Right lung (tissue), 5 donors: ENCODE measurements around the gene SCAF1. TPM values are rescaled to one million over a fixed set of nuclear protein-coding genes. Genes with fewer than 3 reads are reported as not detected.

Experiments used
- DNase-seq, 2 donors: peaks; one replicate each; pipeline ENCODE4 v3.0.0-alpha.2; 2013
- polyA plus RNA-seq, 5 donors: library from polyadenylated mRNA; unstranded; fragments of 120-200 nt; gene quantifications; one replicate each; pipeline versions ENCODE4 v1.2.1 to v1.2.3, GENCODE V29; 2013; ENCODE audit warnings: inconsistent platforms in 1 of 5, low replicate concordance in 1 of 5; ENCODE audit not compliant: insufficient read length in 5 of 5, insufficient read depth in 1 of 5

SCAF1 gene
- polyA plus RNA-seq, 5 donors: 18.4 to 45.0 (median 31.3) TPM

GRCh38 chr19:49662011-49662410 lies 20.0 kb downstream of the SCAF1 start:
- no peak for DNase-seq

- DNase-seq: no peak
Observed at GRCh38 chr19:49663224-49663623, 21.2 kb downstream of the SCAF1 start.

- peak; percentile 68 to 76 for DNase-seq
Observed at GRCh38 chr19:49664171-49665035, 22.4 kb downstream of the SCAF1 start.

DNA sequence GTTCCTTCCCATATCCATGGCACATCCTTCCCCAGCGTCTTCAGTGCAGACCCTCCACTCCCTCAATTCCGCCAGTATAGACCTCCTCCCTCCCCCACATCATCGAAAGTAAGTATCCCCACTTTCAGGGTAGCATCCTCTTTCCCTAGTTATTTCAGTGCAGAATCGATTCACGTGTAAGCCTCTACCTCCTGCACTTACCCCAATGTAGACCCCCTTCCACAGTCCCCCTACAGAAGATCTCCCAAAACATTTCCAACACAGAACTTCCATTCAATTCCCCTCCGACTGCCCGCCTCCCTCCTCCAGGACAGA lies 23.0 kb downstream of the SCAF1 start:
- DNase-seq: no peak

DNA sequence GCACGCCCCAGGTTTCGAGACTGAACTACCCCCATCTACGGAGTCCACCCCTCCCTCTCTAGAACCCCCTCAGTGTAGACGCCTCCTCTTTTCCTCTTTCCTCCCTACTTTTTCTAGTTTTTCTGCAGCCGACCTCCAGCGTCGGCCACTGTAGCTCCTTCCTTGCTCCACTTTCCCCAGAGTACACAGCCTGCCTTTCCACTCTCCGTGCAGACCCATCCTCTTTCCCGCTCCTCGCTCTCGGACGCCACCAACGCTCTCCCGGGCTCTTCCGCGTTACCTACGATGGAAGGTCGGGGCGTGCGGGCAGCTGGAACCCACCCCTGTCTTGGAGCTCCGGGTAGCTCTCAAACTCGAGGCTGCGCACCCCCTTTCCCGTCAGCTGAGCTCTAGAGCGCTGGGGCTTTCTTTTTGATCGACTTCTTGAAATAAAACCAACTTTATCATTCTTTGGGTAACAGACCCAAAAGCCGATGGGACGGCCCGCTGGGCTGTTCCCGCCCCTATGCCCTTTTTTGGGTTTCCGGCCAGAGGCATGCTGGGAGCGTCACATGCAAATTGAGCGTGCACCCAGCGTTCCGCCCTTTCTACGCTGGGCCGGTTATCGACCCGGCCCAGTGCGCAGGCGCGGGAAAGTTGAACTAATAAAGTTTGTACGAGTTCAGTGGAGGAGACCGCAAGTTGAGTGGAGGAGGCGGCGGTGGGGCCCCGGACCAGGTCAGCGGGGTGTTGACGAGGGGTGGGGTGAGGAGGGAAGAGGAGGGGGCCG lies 23.5 kb downstream of the SCAF1 start, which contains the start of the genes BCL2L12 and IRF3:
TSS of gene BCL2L12 (plus strand) at position 583 of the 769 bp plus-strand sequence. CDS start 760 bp downstream, outside the sequence.
TSS of gene IRF3 (minus strand) at position 507 of the 769 bp plus-strand sequence. CDS start 1,019 bp downstream, outside the sequence.
- peak; percentile 94 to 97 for DNase-seq

- DNase-seq: no peak
Observed at GRCh38 chr19:49666120-49666444, 24.1 kb downstream of the SCAF1 start.

- DNase-seq: no peak
Observed at GRCh38 chr19:49667473-49667872, 25.5 kb downstream of the SCAF1 start.

DNA sequence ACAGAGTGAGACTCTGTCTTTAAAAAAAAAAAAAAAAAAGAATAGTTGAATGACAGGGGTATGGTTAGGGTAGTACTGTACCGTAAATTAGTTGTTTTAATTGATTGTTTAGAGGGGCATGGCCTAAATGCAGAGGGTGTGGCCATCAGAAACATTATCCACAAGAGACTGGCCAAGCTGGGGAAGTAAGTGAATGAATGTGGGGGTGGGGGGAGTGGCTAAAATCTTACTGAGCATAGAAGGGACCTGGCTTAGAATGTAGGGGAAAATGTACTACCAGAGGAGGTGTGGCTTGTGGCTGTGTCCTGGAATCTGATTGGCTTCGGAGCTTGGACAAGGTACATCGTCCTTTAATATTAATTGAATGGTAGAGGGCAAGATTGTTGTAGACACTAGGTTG lies 27.5 kb downstream of the SCAF1 start:
- DNase-seq: no peak

- DNase-seq: no peak
Observed at GRCh38 chr19:49672131-49672919, 30.3 kb downstream of the SCAF1 start.

- no peak for DNase-seq
Observed at GRCh38 chr19:49676136-49676783, 34.3 kb downstream of the SCAF1 start.

DNA sequence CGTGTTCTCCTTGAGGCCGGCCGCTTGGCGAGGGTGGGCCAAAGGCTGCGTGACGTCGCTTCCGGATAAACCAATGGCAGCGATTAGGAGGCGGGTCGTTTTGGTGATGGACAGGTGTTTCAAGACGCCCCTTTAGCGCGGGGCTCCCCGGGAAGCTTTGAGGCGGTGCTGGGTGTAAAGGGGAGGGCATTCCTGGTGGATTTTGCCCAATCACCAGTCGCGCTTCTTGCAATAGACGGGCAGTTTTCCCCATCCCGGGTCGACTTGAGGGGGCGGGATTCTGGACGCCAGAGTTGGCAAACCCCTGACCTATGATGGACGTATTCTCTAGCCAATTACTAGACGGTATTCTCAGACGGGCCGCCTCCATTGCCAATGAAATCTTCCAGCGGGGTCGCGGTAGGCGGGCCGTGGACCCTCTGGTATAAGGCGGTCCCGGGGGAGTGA lies 34.8 kb downstream of the SCAF1 start:
- peak; percentile 100 for DNase-seq

- no peak for DNase-seq
Observed at GRCh38 chr19:49677231-49677900, 35.4 kb downstream of the SCAF1 start, which contains the start of gene PRMT1. TSS of gene PRMT1 (plus strand) at chr19:49677271. CDS start at chr19:49677281, 10 bp downstream.

DNA sequence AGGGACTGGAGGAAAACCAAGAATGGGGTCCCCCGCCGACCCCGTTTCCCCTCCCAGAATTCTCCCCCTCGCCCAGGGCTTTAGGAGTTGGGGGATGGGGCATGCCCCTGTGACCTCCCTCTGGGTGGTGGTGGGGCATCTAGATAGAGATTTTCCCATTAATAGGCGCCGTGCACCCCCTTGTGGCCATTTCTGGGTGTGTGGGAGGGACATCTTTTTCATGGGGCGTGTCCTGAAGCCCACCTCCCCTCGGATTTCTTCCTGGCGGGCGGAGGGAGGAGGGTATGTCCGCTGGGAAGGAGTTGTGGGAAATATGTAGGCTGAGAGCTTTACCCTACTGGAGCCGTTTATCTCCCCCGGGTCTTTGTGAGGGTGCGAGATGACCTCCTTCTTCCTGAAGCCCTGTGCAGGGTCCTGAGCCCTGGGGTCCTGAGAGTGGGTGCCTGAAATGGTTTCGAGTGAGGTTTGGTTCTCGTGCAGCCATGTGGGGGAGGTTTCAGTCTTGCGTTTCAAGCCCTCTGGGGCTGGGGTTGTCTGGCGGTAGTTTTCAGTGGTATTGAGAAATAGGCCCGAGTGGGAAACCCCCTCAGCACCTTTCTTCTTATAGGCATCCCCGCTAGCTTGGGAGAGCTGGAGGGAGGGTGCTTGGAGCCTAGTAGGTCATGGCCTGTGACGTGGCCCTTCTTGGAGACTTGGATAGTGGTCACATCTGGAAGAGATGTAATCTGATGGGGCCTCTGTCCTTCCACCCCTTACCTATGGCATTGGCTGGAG lies 36.1 kb downstream of the SCAF1 start:
- peak; percentile 76 to 80 for DNase-seq

- no peak for DNase-seq
Observed at GRCh38 chr19:49678985-49679770, 37.2 kb downstream of the SCAF1 start.

DNA sequence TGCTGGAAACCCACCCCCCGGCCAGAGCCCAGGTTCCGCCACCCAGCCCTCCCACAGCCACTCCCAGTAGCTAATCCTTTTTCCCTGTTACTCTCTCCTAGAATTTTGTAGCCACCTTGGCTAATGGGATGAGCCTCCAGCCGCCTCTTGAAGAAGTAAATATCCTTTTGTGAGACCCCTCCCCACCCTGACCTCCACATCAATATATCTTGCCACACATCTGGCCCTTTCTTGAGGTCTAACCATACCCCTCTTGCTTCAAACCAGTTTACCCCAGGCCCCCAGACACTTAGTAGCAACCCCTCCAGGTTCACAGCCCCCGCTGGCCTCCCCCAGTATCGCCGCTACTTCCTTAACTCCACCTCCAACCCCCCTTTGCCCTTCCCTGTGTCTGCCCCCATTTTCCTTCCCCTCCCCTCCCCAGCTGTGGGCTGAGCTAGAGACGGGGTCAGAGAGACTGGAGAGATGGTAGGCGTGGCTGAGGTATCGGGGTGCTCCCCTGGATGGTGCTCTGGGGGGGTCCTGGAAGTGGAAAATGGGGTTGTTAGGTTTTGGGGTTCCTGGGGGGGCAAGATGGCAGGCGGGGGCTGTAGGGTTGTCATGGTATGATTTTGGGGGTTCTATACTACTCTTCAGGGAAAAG lies 37.9 kb downstream of the SCAF1 start:
- DNase-seq: no peak

DNA sequence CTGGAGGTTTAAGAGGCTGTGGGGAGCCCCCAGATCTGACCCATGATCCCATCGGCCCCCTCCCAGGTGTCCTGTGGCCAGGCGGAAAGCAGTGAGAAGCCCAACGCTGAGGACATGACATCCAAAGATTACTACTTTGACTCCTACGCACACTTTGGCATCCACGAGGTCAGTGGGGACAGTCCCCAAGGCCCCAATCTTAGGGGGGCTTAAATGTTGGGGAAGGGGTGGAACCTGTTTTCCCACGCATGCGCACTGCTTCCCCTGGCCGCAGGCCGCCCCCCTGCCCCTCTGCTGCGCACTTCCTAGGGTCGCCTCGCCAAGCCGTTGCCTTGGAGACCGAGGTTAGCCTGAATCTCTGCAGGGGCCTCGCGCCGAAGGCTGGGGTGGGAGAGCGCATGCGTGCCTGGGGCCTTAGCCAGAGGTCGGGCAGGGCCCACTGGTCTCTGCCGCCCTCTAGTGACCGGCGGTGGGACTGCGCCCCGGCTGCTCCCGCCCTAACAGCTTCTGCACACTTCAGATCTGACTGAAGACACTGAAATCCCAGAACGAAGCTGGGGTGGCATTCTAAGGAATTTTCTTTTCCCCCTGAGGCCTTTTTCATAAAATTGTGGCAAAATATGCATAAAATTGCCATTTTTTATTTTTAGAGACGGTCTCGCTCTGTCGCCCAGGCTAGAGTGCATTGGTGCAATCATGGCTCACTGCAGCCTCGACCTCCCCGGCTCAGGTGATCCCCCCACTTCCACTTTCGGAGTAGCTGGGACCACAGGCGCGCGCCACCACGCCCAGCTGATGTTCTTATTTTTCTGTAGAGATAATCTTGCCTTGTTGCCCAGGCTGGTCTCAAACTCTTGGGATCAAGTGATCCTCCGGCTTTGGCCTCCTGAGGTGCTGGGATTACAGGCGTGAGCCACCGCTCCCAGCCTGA lies 38.7 kb downstream of the SCAF1 start:
- peak; percentile 93 to 95 for DNase-seq

- no peak for DNase-seq
Observed at GRCh38 chr19:49681830-49682229, 39.8 kb downstream of the SCAF1 start.
